Hepatocyte (in vitro differentiated cells): ENCODE measurements around the gene MOBP.

ENCODE experiments used
- EZH2phosphoT487 ChIP-seq: fragments of 200-600 bp; sonication (generic); IDR thresholded peaks from one replicate; pipeline ENCODE4 v1.6.1; 2018; ENCODE audit warnings: antibody characterized with exemption, mild to moderate bottlenecking, low read depth, moderate library complexity; ENCODE audit not compliant: unreplicated experiment, severe bottlenecking
- TF ChIP-seq, protein P1 (sequence below): fragments of 200-600 bp; sonication (generic); IDR thresholded peaks from 2 replicates; pipeline ENCODE4 v1.5.1; 2016; ENCODE audit warnings: antibody characterized with exemption, mild to moderate bottlenecking; ENCODE audit not compliant: poor library complexity

DNA sequence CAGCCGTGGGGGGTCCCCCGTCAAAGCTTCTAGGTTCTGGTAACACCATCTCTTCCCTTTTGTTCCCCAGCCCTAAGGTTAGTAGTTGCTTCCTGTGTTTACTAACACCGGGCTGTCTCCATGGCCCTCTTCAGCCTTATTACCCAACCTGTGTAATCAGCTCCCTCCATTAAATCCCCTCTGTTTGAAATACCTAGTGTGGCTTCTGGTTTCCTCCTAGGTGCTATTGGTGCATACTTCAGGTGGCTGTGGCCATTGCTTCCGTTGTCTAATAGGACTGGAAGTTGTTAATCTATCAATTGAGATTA lies 35.3 kb downstream of the MOBP start:
- TF ChIP-seq, protein P1, sequence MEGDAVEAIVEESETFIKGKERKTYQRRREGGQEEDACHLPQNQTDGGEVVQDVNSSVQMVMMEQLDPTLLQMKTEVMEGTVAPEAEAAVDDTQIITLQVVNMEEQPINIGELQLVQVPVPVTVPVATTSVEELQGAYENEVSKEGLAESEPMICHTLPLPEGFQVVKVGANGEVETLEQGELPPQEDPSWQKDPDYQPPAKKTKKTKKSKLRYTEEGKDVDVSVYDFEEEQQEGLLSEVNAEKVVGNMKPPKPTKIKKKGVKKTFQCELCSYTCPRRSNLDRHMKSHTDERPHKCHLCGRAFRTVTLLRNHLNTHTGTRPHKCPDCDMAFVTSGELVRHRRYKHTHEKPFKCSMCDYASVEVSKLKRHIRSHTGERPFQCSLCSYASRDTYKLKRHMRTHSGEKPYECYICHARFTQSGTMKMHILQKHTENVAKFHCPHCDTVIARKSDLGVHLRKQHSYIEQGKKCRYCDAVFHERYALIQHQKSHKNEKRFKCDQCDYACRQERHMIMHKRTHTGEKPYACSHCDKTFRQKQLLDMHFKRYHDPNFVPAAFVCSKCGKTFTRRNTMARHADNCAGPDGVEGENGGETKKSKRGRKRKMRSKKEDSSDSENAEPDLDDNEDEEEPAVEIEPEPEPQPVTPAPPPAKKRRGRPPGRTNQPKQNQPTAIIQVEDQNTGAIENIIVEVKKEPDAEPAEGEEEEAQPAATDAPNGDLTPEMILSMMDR, result no peak
- TF ChIP-seq EZH2phosphoT487, result no peak
